ENCODE measurements around the gene RBM8A.

DNA sequence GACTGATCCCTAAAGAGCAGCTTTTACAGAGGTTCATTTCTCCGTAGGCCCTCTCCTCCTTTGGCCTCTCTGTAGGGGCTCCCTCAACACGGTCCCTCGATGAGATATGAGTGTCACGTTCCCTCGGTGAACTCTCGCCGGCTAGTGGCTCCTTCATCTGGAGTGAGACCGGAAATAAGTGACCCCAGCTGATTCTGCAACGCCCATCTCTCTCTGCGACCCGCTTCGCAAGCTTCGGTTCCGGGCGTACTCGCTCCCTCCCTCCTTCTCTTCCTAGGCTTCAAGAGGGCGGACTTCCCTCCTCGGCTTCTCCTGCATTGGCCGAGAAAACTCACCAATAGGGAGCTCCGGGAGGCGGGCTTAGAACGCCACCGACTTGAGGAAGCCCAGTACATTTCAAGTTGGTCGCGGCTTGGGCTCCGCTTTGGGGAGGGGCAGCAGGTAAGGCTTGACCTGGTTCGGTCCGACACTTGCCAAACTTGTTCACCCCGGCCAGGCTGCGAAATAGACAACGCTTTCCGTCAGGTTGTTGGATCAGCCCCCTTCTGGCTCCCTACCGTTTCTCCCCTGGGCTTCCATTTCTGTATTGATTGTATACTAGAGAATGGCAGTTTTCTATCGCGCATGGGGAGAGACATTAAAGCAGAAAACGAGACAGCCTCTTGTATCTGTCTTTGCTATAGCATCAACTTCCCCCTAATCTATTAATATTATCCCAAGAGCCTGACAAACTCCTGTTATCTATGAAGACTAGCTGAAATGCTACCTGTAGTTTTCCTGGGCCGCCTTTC, 37.2 kb upstream of the RBM8A start, which contains the start of the genes ANKRD34A and POLR3GL:
- TF ChIP-seq CTCF (conservative IDR thresholded peaks at IDR 0.05; ENCODE audit: low read length) (no peak), EZH2phosphoT487 (IDR thresholded peaks at IDR 0.05; ENCODE audit: borderline replicate concordance, low read depth, low read length) (no peak)
